Measurements from ENCODE around the gene ATRIP. TPM values are rescaled to one million over a fixed set of nuclear protein-coding genes. Genes with fewer than 3 reads are reported as not detected.
A peak's percentile ranks its signal among the peaks of the same experiment; 100 is the strongest.
"Not testable (repeated sequence)": the region's sequence is repeated elsewhere in the genome, so short reads cannot be mapped to it uniquely, and the experiment has no call there.

The ATRIP gene
- total and polyA plus RNA-seq, 5 donors from 2014 or later = 9.6 to 14.7 (median 11.9) TPM

- DNase-seq (no peak), ATAC-seq (ENCODE audit: low read depth in 2 of 2) (no peak)
- peak overlapping the region; percentile 33 for H3K27ac ChIP-seq (ENCODE audit: insufficient read depth, low read length, poor library complexity, severe bottlenecking)
- no peaks in the 10 kb centered on the region for H3K27me3 ChIP-seq (ENCODE audit: control insufficient read depth, insufficient read depth, low read length)
- no peaks in the 10 kb centered on the region for H3K9me3 ChIP-seq (ENCODE audit: control insufficient read depth in 2 of 2, low read length in 2 of 2)
- peaks cover 8% of the 10 kb centered on the region for H3K36me3 ChIP-seq (ENCODE audit: control insufficient read depth, insufficient read depth, low read length)
- Mint-ChIP-seq H3K4me3 (peak overlapping the region; percentile 41 to 83 (median 54)), H3K27ac (peak overlapping the region; percentile 93 to 100 (median 99)), H3K9me3 (peaks cover 0 to 3% (median 0%) of the 10 kb centered on the region in 7 donors), H3K36me3 (peaks cover 6% of the 10 kb centered on the region), H3K4me1 (peaks cover 10 to 72% (median 41%) of the 10 kb centered on the region in 4 donors), H3K27me3 (no peaks in the 10 kb centered on the region)
- H3K4me1 ChIP-seq (ENCODE audit: control insufficient read depth, insufficient read depth, low read length, poor library complexity, severe bottlenecking) = peaks cover 73% of the 10 kb centered on the region
- no peak overlapping the region for H3K4me3 ChIP-seq (ENCODE audit: low read depth, low read length)
Observed at GRCh38 chr3:48476426-48477053, 30.0 kb downstream of the ATRIP start.

- H3K4me3 Mint-ChIP-seq = peak overlapping the region; percentile 91 to 94 (median 92)
- Histone ChIP-seq H3K27ac (ENCODE audit: insufficient read depth, low read length, poor library complexity, severe bottlenecking) (peak overlapping the region; percentile 77), H3K36me3 (ENCODE audit: control insufficient read depth, insufficient read depth, low read length) (peaks cover 8% of the 10 kb centered on the region), H3K27me3 (ENCODE audit: control insufficient read depth, insufficient read depth, low read length) (no peaks in the 10 kb centered on the region), H3K4me1 (ENCODE audit: control insufficient read depth, insufficient read depth, low read length, poor library complexity, severe bottlenecking) (peaks cover 60% of the 10 kb centered on the region), H3K9me3 (ENCODE audit: control insufficient read depth in 2 of 2, low read length in 2 of 2) (no peaks in the 10 kb centered on the region), H3K4me3 (ENCODE audit: low read depth, low read length) (peak overlapping the region; percentile 84)
- H3K4me1 Mint-ChIP-seq = peaks cover 6 to 67% (median 37%) of the 10 kb centered on the region in 4 donors
- peak overlapping the region; percentile 93 to 100 (median 99) for H3K27ac Mint-ChIP-seq
- H3K27me3 Mint-ChIP-seq = no peaks in the 10 kb centered on the region
- ATAC-seq (ENCODE audit: low read depth in 2 of 2) (no peak), DNase-seq (no peak)
- H3K36me3 Mint-ChIP-seq = peaks cover 6% of the 10 kb centered on the region
- peaks cover 0 to 3% (median 0%) of the 10 kb centered on the region in 7 donors for H3K9me3 Mint-ChIP-seq
Observed at GRCh38 chr3:48477959-48478520, 31.5 kb downstream of the ATRIP start.

GRCh38 chr3:48478626-48479555 lies 32.4 kb downstream of the ATRIP start:
- ATAC-seq (ENCODE audit: low read depth in 2 of 2) = peak; percentile 87 to 90

GRCh38 chr3:48480891-48481290 lies 34.4 kb downstream of the ATRIP start:
- H3K27ac Mint-ChIP-seq; H3K36me3 ChIP-seq (ENCODE audit: control insufficient read depth, insufficient read depth, low read length); H3K27ac ChIP-seq (ENCODE audit: insufficient read depth, low read length, poor library complexity, severe bottlenecking); ATAC-seq (ENCODE audit: low read depth in 2 of 2); H3K9me3 Mint-ChIP-seq; H3K36me3 Mint-ChIP-seq; H3K4me3 ChIP-seq (ENCODE audit: low read depth, low read length); H3K27me3 Mint-ChIP-seq; H3K27me3 ChIP-seq (ENCODE audit: control insufficient read depth, insufficient read depth, low read length); H3K9me3 ChIP-seq (ENCODE audit: control insufficient read depth in 2 of 2, low read length in 2 of 2); DNase-seq; H3K4me3 Mint-ChIP-seq: not testable (repeated sequence)
- peaks cover 5 to 46% (median 23%) of the 10 kb centered on the region in 4 donors for H3K4me1 Mint-ChIP-seq
- peaks cover 45% of the 10 kb centered on the region for H3K4me1 ChIP-seq (ENCODE audit: control insufficient read depth, insufficient read depth, low read length, poor library complexity, severe bottlenecking)

More at GRCh38 chr3:48478626-48479555, 32.4 kb downstream of the ATRIP start:
- peaks cover 53% of the 10 kb centered on the region for H3K4me1 ChIP-seq (ENCODE audit: control insufficient read depth, insufficient read depth, low read length, poor library complexity, severe bottlenecking)
- peak overlapping the region; percentile 77 for H3K27ac ChIP-seq (ENCODE audit: insufficient read depth, low read length, poor library complexity, severe bottlenecking)
- H3K36me3 ChIP-seq (ENCODE audit: control insufficient read depth, insufficient read depth, low read length) = peaks cover 8% of the 10 kb centered on the region
- no peaks in the 10 kb centered on the region for H3K27me3 ChIP-seq (ENCODE audit: control insufficient read depth, insufficient read depth, low read length)
- peaks cover 0 to 3% (median 0%) of the 10 kb centered on the region in 7 donors for H3K9me3 Mint-ChIP-seq
- H3K9me3 ChIP-seq (ENCODE audit: control insufficient read depth in 2 of 2, low read length in 2 of 2) = no peaks in the 10 kb centered on the region
- peaks cover 6% of the 10 kb centered on the region for H3K36me3 Mint-ChIP-seq
- H3K27ac Mint-ChIP-seq = peak overlapping the region; percentile 93 to 100 (median 99)
- peak; percentile 36 to 87 (median 86) for DNase-seq
- H3K4me1 Mint-ChIP-seq = peaks cover 5 to 59% (median 30%) of the 10 kb centered on the region in 4 donors
- H3K4me3 ChIP-seq (ENCODE audit: low read depth, low read length) = peak overlapping the region; percentile 84
- no peaks in the 10 kb centered on the region for H3K27me3 Mint-ChIP-seq
- H3K4me3 Mint-ChIP-seq = peak overlapping the region; percentile 91 to 94 (median 92)

GRCh38 chr3:48482822-48483221 lies 36.3 kb downstream of the ATRIP start:
- H3K4me1 Mint-ChIP-seq = peaks cover 5 to 29% (median 18%) of the 10 kb centered on the region in 4 donors
- peaks cover 27% of the 10 kb centered on the region for H3K4me1 ChIP-seq (ENCODE audit: control insufficient read depth, insufficient read depth, low read length, poor library complexity, severe bottlenecking)
- H3K4me3 ChIP-seq (ENCODE audit: low read depth, low read length); H3K27ac ChIP-seq (ENCODE audit: insufficient read depth, low read length, poor library complexity, severe bottlenecking); H3K27ac Mint-ChIP-seq; H3K9me3 ChIP-seq (ENCODE audit: control insufficient read depth in 2 of 2, low read length in 2 of 2); H3K36me3 Mint-ChIP-seq; H3K9me3 Mint-ChIP-seq; ATAC-seq (ENCODE audit: low read depth in 2 of 2); H3K27me3 ChIP-seq (ENCODE audit: control insufficient read depth, insufficient read depth, low read length); H3K27me3 Mint-ChIP-seq; DNase-seq; H3K36me3 ChIP-seq (ENCODE audit: control insufficient read depth, insufficient read depth, low read length): not testable (repeated sequence)
- peak overlapping the region in 1 of 4 donors; percentile 80 for H3K4me3 Mint-ChIP-seq

- Mint-ChIP-seq H3K27me3 (no peaks in the 10 kb centered on the region), H3K27ac (no peak overlapping the region), H3K4me3 (no peak overlapping the region)
Observed at GRCh38 chr3:48486952-48487351, 40.4 kb downstream of the ATRIP start.

GRCh38 chr3:48492461-48493202 lies 46.1 kb downstream of the ATRIP start:
- Mint-ChIP-seq H3K27ac (peak overlapping the region in 1 of 3 donors; percentile 26), H3K9me3 (no peaks in the 10 kb centered on the region), H3K4me1 (peaks cover 0 to 5% (median under 1%) of the 10 kb centered on the region in 4 donors), H3K36me3 (peaks cover 12% of the 10 kb centered on the region), H3K27me3 (no peaks in the 10 kb centered on the region), H3K4me3 (no peak overlapping the region)
- no peaks in the 10 kb centered on the region for H3K4me1 ChIP-seq (ENCODE audit: control insufficient read depth, insufficient read depth, low read length, poor library complexity, severe bottlenecking)
- H3K4me3 ChIP-seq (ENCODE audit: low read depth, low read length) = no peak overlapping the region
- H3K9me3 ChIP-seq (ENCODE audit: control insufficient read depth in 2 of 2, low read length in 2 of 2) = no peaks in the 10 kb centered on the region
- H3K27ac ChIP-seq (ENCODE audit: insufficient read depth, low read length, poor library complexity, severe bottlenecking) = no peak overlapping the region
- H3K27me3 ChIP-seq (ENCODE audit: control insufficient read depth, insufficient read depth, low read length) = no peaks in the 10 kb centered on the region
- DNase-seq = no peak
- H3K36me3 ChIP-seq (ENCODE audit: control insufficient read depth, insufficient read depth, low read length) = peaks cover 3% of the 10 kb centered on the region
- no peak for ATAC-seq (ENCODE audit: low read depth in 2 of 2)

More at GRCh38 chr3:48486952-48487351, 40.4 kb downstream of the ATRIP start:
- Mint-ChIP-seq H3K36me3 (peaks cover 4% of the 10 kb centered on the region), H3K4me1 (peaks cover 0 to under 1% (median 0%) of the 10 kb centered on the region in 4 donors), H3K9me3 (no peaks in the 10 kb centered on the region)
- no peaks in the 10 kb centered on the region for H3K27me3 ChIP-seq (ENCODE audit: control insufficient read depth, insufficient read depth, low read length)
- no peaks in the 10 kb centered on the region for H3K9me3 ChIP-seq (ENCODE audit: control insufficient read depth in 2 of 2, low read length in 2 of 2)
- H3K4me3 ChIP-seq (ENCODE audit: low read depth, low read length) = no peak overlapping the region
- no peak for DNase-seq
- H3K36me3 ChIP-seq (ENCODE audit: control insufficient read depth, insufficient read depth, low read length) = no peaks in the 10 kb centered on the region
- H3K27ac ChIP-seq (ENCODE audit: insufficient read depth, low read length, poor library complexity, severe bottlenecking) = no peak overlapping the region
- no peak for ATAC-seq (ENCODE audit: low read depth in 2 of 2)
- no peaks in the 10 kb centered on the region for H3K4me1 ChIP-seq (ENCODE audit: control insufficient read depth, insufficient read depth, low read length, poor library complexity, severe bottlenecking)
